ENCODE results near the gene GAL3ST2.
"Not testable (repeated sequence)": the region's sequence is repeated elsewhere in the genome, so short reads cannot be mapped to it uniquely, and the experiment has no call there.

The GAL3ST2 gene

GRCh38 chr2:241820625-241821384 is 44.2 kb downstream of the GAL3ST2 start:
- DNase-seq, result no peak

DNA sequence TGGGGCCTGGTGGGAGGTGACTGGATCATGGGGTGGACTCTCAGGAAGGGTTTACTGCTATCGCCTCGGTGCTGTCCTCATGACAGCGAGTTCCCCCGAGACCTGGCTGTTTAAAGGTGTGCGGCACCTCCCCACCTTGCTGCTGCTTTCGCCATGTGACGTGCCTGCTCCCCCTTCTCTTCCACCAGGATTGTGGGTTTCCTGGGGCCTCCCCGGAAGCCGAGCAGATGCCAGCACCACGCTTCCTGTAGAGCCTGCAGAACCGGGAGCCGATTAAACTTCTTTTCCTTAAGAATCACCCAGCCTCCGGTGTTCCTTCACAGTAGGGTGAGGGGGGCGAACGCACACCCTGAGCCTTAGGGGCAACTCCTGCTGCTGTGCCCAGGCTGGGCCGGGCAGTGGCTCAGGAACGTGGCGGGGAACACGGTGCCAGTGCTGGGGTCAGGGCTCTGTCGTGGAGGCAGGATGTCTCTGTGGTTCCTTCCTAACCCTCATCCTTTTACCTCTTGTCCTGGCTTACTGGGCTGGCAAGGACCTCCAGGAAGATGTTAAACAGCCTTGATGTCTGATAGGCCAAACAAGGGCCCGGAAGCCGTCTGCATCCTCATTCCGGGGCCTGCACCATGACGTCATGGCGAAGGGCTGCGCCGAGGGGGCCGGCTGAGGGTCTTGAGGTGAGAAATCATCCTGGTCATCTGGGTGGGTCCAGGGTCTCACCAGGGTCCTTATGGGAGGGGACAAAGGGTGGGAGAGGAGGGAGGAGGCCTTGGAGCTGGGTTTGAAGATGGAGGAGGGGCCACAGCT is 45.0 kb downstream of the GAL3ST2 start:
- no peak for DNase-seq

DNA sequence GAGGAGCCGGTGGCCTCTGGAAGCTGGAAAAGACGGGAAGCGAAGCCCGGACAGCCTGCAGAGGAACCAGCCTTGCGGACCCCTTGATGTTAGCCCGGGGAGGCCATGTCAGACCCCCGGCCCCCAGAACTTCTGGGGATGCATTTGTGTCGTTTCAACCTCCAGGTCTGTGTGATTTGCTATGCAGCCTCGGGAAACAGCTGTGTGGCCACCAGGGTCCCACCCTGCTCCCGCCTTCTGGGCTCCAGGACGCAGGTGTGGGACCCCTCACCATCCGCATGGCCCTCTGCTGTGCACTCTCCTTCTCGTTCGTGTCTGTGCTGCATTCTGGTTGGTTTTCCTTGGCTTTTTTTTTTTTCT is 45.6 kb downstream of the GAL3ST2 start:
- DNase-seq, result no peak

DNA sequence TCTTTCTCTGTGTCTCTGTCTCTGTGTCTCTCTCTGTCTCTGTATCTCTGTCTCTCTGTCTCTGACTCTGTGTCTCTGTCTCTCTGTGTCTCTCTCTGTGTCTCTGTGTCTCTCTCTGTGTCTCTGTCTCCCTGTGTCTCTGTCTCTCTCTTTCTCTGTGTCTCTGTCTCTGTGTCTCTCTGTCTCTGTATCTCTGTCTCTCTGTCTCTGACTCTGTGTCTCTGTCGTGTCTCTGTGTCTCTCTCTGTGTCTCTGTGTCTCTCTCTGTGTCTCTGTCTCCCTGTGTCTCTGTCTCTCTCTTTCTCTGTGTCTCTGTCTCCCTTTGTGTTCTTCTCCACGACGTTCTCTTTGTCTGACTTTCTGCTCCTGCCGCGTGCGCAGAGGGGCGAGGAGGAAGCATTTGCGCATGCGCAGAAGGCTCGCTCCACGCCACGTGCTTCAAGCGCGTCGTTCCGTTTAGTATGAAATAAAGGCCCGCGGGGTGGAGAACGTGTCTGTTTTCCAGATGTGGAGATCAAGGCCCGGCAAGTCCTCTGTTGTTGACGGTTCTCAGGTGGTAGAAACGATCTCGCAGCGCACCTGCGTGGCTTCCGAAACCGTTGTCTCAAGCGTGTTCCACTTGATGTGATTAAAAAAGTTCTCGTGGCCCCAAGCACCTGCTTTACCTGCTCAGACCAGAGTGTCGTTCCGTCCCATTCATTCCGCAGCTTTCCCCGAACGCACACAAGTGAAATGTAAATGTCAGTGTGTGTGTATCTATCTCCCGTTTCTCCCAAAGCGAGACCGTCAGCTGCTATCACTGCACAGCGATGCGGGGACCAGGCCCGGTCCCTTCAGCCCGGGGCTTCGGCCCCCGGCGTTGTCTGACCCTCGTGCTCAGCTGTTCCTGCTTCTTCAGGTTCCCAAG is 47.2 kb downstream of the GAL3ST2 start:
- not testable (repeated sequence) for DNase-seq

DNA sequence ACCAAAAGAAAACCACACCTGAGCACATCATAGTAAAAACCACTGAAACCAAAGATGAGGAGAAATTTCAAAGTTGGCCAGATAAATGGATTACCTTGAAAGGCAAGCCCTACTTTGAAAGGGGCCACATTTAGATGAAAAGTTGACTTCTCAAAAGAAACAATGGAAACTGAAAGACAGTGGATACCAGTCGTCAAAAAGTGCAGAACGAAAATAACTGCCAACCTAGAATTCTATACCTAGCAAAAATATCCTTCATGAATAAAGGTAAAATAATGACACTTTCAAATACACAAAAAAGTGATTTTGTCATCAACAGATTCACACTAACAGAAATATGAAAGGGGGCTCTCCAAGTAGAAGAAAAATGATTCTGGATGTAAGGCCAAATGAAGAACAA is 50.8 kb downstream of the GAL3ST2 start:
- no peak for DNase-seq

- DNase-seq, result no peak
Measured at GRCh38 chr2:241833101-241833663, 56.6 kb downstream of the GAL3ST2 start.

GRCh38 chr2:241833756-241834526 is 57.3 kb downstream of the GAL3ST2 start:
- not testable (repeated sequence) for DNase-seq

DNA sequence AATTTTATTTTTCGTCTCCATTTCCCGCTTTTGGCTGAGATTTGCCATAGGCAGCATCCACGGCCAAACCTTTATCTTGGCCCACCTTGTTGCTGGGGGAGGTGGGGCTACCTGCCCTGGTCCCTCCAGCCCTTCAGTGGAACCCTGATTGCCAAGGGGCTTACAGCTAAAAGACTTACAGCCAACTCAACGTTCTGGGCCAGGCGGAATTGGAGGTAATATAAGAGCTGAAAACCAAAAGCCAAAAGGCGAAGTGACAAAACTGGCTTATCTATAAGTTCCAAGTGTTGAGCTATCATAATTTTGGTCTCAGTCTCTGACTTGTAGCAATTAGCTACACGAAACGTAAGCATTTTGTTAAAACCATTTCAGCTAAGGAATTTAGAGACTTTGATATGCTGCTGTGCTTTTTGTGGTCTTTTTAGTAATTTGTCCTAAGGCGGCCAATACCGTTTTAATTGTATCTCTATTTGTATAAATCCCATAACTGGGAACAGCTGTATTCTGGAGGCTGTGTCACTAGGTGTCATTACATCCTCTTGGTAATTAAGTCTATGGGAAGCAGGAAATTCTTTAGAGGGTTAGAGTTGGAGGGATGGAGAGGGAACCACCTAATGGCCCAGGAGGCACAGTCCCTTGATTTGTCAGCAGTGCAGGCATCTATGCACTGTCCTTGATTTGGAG is 58.0 kb downstream of the GAL3ST2 start:
- no peak for DNase-seq

DNA sequence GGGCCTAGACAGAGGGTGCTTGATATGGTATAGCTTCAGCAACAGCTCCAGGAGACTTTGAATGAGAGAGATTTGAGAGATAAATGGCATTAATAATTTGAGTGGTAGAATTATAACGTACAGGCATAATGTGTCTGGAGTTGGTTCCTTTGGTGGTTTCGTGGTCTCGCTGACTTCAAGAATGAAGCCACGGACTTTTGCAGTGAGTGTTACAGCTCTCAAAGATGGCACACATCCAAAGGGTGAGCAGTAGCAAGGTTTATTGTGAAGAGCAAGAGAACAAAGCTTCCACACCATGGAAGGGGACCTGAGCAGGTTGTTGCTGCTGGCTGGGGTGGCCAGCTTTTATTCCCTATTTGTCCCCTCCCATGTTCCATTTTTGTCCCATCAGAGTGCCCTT is 59.0 kb downstream of the GAL3ST2 start:
- DNase-seq, result no peak

DNA sequence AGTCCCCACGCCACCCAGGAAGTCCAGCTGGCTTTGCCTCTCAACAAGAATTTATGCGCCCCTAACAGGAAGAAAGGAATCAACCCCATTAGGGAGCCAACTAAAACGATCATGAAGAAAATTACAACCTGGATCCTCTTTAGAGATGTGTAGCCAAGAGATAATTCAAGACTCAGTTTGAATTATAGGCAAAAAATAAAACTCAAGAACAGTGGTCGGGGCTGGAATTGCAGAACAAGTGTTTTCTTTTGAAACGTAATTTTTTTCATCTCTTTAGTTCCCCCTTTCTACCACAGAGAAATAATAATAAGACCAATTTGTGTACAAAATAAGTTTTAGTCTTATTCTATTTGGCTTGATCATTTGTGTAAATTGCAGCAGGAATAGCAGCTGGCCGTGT is 59.7 kb downstream of the GAL3ST2 start:
- DNase-seq, result no peak

DNA sequence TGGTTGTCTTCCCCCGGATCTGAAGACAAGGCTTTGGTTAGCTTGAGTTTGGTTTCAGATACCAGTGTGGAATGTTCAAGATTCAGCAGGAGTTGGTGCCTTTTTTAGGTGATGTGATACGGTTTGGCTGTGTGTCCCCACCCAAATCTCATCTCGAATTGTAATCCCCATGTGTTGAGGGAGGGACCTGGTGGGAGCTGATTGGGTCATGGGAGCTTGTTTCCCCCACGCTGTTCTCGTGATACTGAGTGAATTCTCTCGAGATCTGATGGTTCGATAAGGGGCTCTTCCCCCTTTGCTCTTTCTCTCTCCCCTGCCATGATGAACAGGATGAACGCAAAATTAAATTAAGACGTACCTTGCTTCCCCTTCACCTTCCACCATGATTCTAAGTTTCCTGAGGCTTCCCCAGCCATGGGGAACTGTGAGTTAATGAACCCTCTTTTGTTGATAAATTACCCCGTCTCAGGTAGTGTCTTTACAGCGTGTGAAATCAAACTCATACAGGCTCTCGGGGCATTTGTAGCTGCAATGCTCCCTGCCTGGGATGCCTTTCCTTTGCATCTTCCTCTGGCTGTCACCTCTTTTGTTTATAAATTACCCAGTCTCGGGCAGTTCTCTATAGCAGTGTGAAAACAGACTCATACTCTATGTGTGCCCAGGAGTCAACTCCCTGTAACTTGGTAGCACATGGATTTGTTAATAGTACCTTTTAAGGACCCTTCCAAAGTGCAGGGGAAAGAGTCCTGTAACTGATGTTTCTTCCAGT is 60.8 kb downstream of the GAL3ST2 start:
- no peak for DNase-seq

GRCh38 chr2:241841181-241842066 is 64.8 kb downstream of the GAL3ST2 start:
- DNase-seq, result no peak

- DNase-seq, result no peak
Measured at GRCh38 chr2:241842067-241842415, 65.4 kb downstream of the GAL3ST2 start.

DNA sequence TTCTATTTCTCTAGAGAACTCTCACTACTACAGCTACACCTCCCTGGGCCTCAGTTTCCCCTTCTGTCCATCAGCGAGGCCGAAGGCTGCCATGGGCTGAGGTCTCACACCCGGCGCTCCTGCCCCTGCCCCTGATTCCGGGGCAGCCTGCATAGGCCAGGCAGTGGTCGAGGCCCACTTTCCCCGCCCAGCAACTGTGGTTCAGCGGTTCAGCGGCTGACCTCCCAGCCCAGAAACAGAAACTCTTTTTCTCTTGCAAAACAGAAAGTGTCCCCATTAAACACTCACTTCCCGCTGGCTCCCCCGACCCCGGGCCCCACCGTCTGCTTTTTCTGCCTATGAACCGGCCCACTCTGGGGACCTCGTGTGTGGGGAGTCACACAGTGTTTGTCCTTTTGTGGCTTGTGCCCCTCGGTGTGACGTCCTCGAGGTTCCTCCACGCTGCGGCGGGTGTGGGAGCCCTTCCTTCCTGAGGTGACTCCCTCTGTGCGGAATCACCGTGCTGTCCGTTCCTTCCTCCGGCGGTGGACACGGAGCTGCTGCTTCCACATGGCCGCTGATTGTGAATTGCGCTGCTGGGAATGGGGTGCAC is 66.1 kb downstream of the GAL3ST2 start:
- peak; percentile 44 for DNase-seq

DNA sequence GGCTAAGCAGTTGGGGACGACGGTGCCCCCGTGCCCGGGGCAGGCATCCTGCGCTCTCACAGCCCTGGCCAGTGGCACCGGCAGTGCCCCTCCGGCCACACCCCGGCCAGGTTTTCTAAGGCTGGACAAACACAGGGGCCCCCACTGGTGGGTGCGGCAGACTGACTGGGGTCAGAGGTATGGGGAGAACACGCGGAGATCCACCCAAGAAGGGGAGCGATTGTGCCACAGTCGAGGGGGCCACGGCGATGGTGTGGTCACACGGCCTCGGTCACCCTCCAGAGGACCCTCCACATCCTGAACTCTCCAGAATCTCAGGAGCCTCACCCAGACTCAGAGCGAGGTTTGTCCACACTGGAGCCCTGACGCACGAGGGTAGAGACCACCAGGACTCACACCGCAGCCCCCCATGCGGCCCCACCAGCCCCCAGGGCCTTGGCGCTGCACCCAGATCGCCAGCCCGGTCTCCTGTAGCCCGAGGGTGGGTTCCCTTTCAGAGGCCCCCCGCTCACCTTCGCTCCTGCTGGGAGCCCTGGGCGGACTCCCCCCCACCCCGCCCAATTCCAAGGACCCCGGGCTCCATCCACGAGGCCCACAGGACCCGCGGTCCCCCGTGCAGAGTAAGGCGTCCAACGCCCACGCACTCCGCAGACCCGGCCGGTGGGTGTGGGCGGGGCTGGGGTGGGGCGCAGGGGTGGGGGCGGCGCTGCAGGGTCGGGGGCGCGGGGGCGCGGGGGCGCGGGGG is 66.9 kb downstream of the GAL3ST2 start:
- no peak for DNase-seq

- DNase-seq, result peak; percentile 84
Measured at GRCh38 chr2:241844066-241844728, 67.6 kb downstream of the GAL3ST2 start.

- DNase-seq, result no peak
Measured at GRCh38 chr2:241844831-241845578, 68.4 kb downstream of the GAL3ST2 start.

All from activated CD4-positive, alpha-beta T cell treated with anti-CD3 and anti-CD28 coated beads, Interleukin-2, Interleukin-6, amounts not matched to agents 100 ng/mL and 50 ng/mL, durations not matched to agents 16 hours and 8 hours (primary cell).